ENCODE measurements around the gene ALDH3B2. TPM values are rescaled to one million over a fixed set of nuclear protein-coding genes. Genes with fewer than 3 reads are reported as not detected.

ALDH3B2 gene
- total and polyA plus RNA-seq, 8 donors = 0.17 to 0.50 (median 0.34) TPM; not detected in 4

DNA sequence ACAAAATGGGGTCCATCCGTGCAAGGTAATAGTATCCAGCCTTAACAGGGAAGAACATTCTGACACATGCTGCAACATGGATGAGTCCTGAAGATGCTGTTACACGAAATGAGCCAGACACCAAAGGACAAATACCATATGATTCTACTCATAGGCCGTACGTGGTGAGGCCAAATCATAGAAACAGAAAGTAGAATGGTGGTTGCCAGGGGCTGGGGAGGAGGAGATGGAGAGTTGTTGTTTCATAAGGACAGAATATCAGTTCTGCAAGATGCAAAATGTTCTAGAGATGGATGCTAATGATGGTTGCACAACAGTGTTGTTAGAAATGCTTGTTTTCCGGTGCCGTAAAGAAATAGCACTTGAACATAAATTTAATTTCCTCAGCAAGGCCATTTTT is 37.5 kb downstream of the ALDH3B2 start:
- intact Hi-C loops (cut with DNase I) = no loop called here

GRCh38 chr11:67635231-67635521 is 39.2 kb downstream of the ALDH3B2 start:
- Histone ChIP-seq H3K9me3 (no peaks in the 10 kb centered on the region), H3K4me1 (peaks cover 11 to 23% (median 23%) of the 10 kb centered on the region in 3 donors), H3K36me3 (no peaks in the 10 kb centered on the region), H3K27ac (no peak overlapping the region), H3K4me3 (no peak overlapping the region), H3K27me3 (no peaks in the 10 kb centered on the region)
- no peak for ATAC-seq
- intact Hi-C loops (cut with DNase I) = no loop called here
- no peak for TF ChIP-seq CTCF (IDR thresholded peaks at IDR 0.05)
- WGBS, 2 donors = 84 to 89% methylated on average over 4 of the region's 4 CpGs
- DNase-seq = no peak
- no peak for FAIRE-seq

More for the DNA sequence above, 37.5 kb downstream of the ALDH3B2 start:
- DNase-seq (no peak), FAIRE-seq (no peak), ATAC-seq (no peak)
- Histone ChIP-seq H3K9me3 (no peaks in the 10 kb centered on the region), H3K4me1 (peaks cover 5 to 10% (median 10%) of the 10 kb centered on the region in 3 donors), H3K27me3 (no peaks in the 10 kb centered on the region), H3K4me3 (no peak overlapping the region), H3K27ac (no peak overlapping the region), H3K36me3 (no peaks in the 10 kb centered on the region)
- WGBS, 2 donors = 85 to 94% methylated on average over 6 of the region's 6 CpGs
- no peak for TF ChIP-seq CTCF (IDR thresholded peaks at IDR 0.05)

- FAIRE-seq (no peak), DNase-seq (peak in 2 of 6 donors; percentile 36 to 50), ATAC-seq (no peak)
- 82% methylated on average over 20 of the region's 20 CpGs for WGBS, 2 donors
- Histone ChIP-seq H3K4me3 (no peak overlapping the region), H3K9me3 (no peaks in the 10 kb centered on the region), H3K4me1 (peaks cover 11 to 23% (median 23%) of the 10 kb centered on the region in 3 donors), H3K36me3 (no peaks in the 10 kb centered on the region), H3K27me3 (no peaks in the 10 kb centered on the region), H3K27ac (no peak overlapping the region)
- no peak for TF ChIP-seq CTCF (IDR thresholded peaks at IDR 0.05)
- intact Hi-C loops (cut with DNase I) = no loop called here
Observed at GRCh38 chr11:67634366-67635230, 39.8 kb downstream of the ALDH3B2 start.

DNA sequence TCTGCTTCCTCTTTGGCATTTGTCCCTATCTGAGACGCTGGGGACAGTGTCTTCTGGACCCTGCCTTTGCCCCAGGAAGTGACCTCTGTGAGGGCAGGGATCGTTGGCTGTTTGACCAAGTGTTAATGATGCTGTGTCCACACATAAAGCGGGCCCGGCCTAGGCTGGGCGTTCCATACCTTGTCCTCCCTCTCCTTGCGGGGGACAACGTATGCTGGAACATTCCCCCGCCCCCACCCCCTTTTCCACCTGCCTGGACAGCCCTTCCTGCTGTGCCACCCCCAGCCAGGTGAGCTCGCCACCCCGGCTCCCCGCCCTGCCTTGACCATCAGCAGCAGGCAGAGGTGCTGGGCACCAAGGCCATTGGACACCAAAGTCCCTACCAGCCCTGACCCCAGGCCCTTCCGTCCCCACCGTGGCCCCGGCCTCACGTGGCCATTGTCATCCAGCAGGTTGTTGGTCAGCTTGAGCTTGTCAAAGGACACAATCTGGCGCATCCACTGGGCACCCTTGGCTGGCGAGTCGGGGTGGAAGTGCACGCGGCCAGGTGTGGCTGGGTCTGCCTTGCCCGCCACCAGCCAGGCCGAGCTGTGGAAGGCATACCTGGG is 40.6 kb downstream of the ALDH3B2 start:
- Histone ChIP-seq H3K4me1 (peaks cover 11 to 23% (median 23%) of the 10 kb centered on the region in 3 donors), H3K27me3 (no peaks in the 10 kb centered on the region), H3K4me3 (no peak overlapping the region), H3K9me3 (no peaks in the 10 kb centered on the region), H3K36me3 (no peaks in the 10 kb centered on the region), H3K27ac (no peak overlapping the region)
- ATAC-seq (no peak), DNase-seq (peak in 3 of 6 donors; percentile 49 to 72 (median 56)), FAIRE-seq (no peak)
- TF ChIP-seq CTCF (IDR thresholded peaks at IDR 0.05) = no peak
- intact Hi-C loops (cut with DNase I) = no loop called here
- 82 to 86% methylated on average over 22 of the region's 22 CpGs for WGBS, 2 donors
